Upper lobe of right lung (tissue), 1 donor: ENCODE data around the gene GLDN. TPM values are rescaled to one million over a fixed set of nuclear protein-coding genes. Genes with fewer than 3 reads are reported as not detected.

Source experiments
- ATAC-seq: fragments of 200-7000 bp; cut with Tn5 transposase; one replicate; pipeline ENCODE4 v1.9.1; 2020; ENCODE audit warnings: mild to moderate bottlenecking, moderate library complexity
- DNase-seq: peaks from one replicate; pipeline ENCODE4 v3.0.0-alpha.2; 2020
- H3K27ac ChIP-seq: fragments of 200-600 bp; one replicate; pipeline ENCODE4 v1.8.0; 2022
- H3K27me3 ChIP-seq: fragments of 200-600 bp; one replicate; pipeline ENCODE4 v1.8.0; 2022; ENCODE audit warnings: mild to moderate bottlenecking
- H3K36me3 ChIP-seq: fragments of 200-600 bp; one replicate; pipeline ENCODE4 v1.8.0; 2022
- H3K4me1 ChIP-seq: fragments of 200-600 bp; one replicate; pipeline ENCODE4 v1.8.0; 2022
- H3K4me3 ChIP-seq: fragments of 200-600 bp; one replicate; pipeline ENCODE4 v1.8.0; 2022; ENCODE audit warnings: mild to moderate bottlenecking
- H3K9me3 ChIP-seq: fragments of 200-600 bp; one replicate; pipeline ENCODE4 v1.8.0; 2022
- CTCF ChIP-seq: fragments of 200-600 bp; IDR thresholded peaks from one replicate; pipeline ENCODE4 v1.8.0; 2022; ENCODE audit warnings: antibody characterized with exemption
- intact Hi-C: fragments of 100-400 bp; cut with DNase I; formaldehyde crosslinking; loops from one replicate; pipeline ENCODE4 v1.11.0; 2022
- total RNA-seq: library from RNA; stranded (reverse); fragmentation: NEBNext Ultra II Directional; extraction: Animal tissue kit (Norgen Biotek cat#: 25700); gene quantifications from one replicate; pipeline ENCODE4 v1.2.1, GENCODE V29; 2021
- donor health status: DM: no; HTN: yes; CAD: no; lungs with severe emphysema.

The GLDN gene
- total RNA-seq, 1 donor from 2014 or later = 21.8 TPM

DNA sequence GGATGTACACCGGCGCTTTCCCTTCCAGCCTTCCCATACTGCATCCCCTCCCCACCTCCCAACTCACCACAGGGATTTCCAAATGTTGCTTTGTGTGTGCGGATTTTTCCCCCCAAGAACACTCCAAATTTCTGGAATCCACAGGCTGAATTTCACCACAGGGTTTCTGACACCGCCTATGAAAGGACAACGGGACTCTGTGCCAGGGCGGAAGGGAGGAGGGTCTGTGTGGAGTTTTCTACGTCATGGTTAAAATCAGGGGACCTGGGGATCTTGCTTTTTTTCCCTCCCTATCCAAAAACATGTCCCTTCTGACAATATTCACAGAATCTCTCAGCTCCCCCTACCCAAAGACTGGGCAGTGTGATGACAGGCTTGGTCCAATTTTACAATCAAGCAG is 17.7 kb upstream of the GLDN start:
- intact Hi-C loops = no loop called here
- ATAC-seq (no peak), DNase-seq (no peak)
- peak overlapping the region; percentile 63 for H3K27ac ChIP-seq
- no peaks in the 10 kb centered on the region for H3K36me3 ChIP-seq
- TF ChIP-seq CTCF = no peak
- H3K4me3 ChIP-seq = no peak overlapping the region
- no peaks in the 10 kb centered on the region for H3K27me3 ChIP-seq
- H3K4me1 ChIP-seq = peaks cover 10% of the 10 kb centered on the region
- H3K9me3 ChIP-seq = no peaks in the 10 kb centered on the region

DNA sequence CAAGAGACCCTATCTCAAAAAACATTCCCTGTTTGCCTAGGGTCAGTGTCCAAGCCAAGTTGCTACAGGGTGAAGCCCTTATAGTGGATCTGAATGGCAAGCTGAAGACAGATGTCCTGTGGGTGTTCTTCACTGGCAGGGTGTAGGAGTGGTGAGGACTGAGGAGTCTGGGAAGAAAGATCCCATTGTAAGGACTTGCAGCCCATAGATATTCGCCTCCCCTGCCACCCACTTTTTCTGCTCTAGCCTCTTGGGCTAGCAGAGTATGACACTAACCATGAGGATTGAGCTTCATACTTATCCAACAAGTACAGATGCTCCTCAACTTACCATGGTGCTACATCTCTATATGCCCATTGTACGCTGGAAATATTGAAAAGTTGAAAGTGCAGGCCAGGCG is 16.3 kb upstream of the GLDN start:
- H3K9me3 ChIP-seq = no peaks in the 10 kb centered on the region
- H3K27ac ChIP-seq = no peak overlapping the region
- intact Hi-C loops = no loop called here
- no peak overlapping the region for H3K4me3 ChIP-seq
- peaks cover 10% of the 10 kb centered on the region for H3K4me1 ChIP-seq
- H3K27me3 ChIP-seq = no peaks in the 10 kb centered on the region
- ATAC-seq = no peak
- no peak for DNase-seq
- no peaks in the 10 kb centered on the region for H3K36me3 ChIP-seq
- TF ChIP-seq CTCF = no peak

GRCh38 chr15:51327081-51327480 is 14.4 kb upstream of the GLDN start:
- no peaks in the 10 kb centered on the region for H3K36me3 ChIP-seq
- intact Hi-C loops = no loop called here
- H3K4me1 ChIP-seq = peaks cover 10% of the 10 kb centered on the region
- H3K4me3 ChIP-seq = no peak overlapping the region
- H3K9me3 ChIP-seq = no peaks in the 10 kb centered on the region
- no peak overlapping the region for H3K27ac ChIP-seq
- no peak for ATAC-seq
- DNase-seq = no peak
- TF ChIP-seq CTCF = no peak
- no peaks in the 10 kb centered on the region for H3K27me3 ChIP-seq

DNA sequence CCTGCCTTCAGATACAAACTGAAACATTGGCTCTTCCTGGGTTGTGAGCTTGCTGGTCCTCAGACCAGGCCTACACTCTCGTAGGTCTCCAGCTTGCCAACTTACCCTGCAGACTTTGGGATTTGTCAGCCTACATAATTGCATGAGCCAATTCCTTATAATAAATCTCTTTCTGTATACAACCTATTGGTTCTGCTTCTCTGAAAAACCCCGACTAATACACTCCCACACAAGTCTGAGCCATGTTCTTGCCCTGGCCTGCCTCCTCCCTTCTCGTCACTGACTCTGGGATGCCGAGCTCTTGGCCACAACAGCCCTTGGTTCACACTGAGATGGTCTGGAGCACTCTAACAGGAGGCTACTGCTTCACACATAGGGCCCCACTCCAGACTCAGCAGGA is 12.5 kb upstream of the GLDN start:
- peak; percentile 46 for ATAC-seq
- no peak for TF ChIP-seq CTCF
- intact Hi-C loops = no loop called here
- no peaks in the 10 kb centered on the region for H3K36me3 ChIP-seq
- DNase-seq = no peak
- no peaks in the 10 kb centered on the region for H3K9me3 ChIP-seq
- no peaks in the 10 kb centered on the region for H3K27me3 ChIP-seq
- no peak overlapping the region for H3K4me3 ChIP-seq
- peaks cover 4% of the 10 kb centered on the region for H3K4me1 ChIP-seq
- H3K27ac ChIP-seq = no peak overlapping the region

DNA sequence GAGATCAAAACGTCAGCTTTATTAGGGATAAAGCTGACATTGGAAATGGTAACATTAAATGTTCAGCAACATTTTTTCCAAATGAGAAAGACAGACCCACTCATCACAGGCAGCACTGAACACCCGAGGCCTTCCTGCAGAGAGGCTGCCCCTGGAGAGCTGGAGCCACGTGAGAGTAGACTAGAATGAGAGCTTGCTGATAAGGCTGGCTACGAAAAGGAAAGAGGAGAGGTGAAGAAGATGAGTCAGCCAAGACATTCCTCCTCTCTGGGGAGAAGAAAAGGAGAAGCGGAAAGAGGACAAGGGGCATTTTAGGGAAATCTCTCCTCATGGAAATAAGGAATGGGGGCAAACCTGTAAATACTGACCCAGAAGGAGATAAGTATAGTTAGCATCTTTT is 10.3 kb upstream of the GLDN start:
- Histone ChIP-seq H3K27me3 (no peaks in the 10 kb centered on the region), H3K4me1 (peaks cover 14% of the 10 kb centered on the region), H3K9me3 (no peaks in the 10 kb centered on the region), H3K36me3 (no peaks in the 10 kb centered on the region), H3K4me3 (no peak overlapping the region), H3K27ac (no peak overlapping the region)
- DNase-seq (no peak), ATAC-seq (no peak)
- TF ChIP-seq CTCF = no peak
- intact Hi-C loops = no loop called here
